GM18505 (cell line): ENCODE results near the gene MSANTD1.

ENCODE experiments used
- ATAC-seq: cut with Tn5 transposase; IDR thresholded peaks from one replicate; pipeline ENCODE4 v1.9.1; 2021; ENCODE audit not compliant: unreplicated experiment
- POLR2A ChIP-seq: IDR thresholded peaks from 4 replicates; pipeline ENCODE4 v1.6.1; 2011; ENCODE audit warnings: borderline replicate concordance; ENCODE audit not compliant: insufficient read depth, insufficient read length; ENCODE audit errors: extremely low read depth

Gene MSANTD1

DNA sequence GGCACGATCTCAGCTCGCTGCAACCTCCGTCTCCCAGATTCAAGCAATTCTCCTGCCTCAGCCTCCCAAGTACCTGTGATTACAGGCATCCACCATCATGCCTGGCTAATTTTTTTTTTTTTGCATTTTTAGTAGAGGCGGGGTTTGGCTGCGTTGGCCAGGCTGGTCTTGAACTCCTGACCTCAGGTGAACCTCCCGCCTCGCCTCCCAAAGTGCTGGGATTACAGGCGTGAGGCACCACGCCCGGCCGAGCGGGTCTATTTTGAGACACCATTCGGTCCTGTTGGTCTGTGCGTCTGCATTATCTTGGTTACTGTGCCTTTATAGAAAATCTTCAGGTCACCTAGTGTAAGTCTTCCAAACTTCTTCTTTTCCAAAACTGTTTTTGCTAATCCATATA lies 22.2 kb downstream of the MSANTD1 start:
- ATAC-seq, result no peak
- no peak for TF ChIP-seq POLR2A

DNA sequence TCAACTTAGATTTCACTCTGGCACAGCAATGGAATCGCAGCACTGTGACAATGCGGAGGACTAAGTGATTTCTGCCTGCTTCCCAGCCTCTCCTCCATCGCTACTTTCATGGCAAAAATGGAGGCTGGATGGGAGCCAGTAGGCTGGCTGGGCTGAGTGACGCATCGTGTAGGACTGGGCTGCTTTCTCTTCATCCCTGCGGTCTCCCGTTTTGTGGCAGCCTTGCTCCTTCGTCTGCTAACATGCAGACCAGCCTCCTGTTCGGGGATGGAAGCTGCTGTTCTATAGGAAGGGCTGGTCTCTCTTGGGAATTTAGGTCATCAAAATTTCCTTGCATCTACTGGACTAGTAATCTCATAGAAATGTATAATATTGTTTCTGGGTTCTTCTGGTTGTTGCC lies 28.0 kb downstream of the MSANTD1 start:
- no peak for ATAC-seq
- TF ChIP-seq POLR2A, result no peak

DNA sequence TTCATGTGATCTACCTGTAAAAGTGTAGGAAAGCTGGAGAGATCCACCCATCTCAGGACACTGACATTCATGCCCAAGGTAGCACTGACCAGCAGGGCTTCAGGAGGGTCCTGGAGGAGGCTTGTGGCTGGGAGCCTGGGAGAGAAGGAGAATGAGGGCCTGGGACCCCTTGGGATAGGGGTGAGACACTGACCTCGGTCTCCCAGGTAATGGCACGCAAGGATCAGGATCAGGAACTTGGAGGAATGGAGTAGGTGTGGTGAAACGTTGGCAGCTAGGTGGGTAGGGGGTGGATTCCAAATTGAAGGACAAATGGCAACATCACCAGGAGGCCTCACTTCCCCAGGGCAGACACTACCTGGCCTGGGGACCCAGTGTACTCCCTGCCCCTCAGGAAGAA lies 31.5 kb downstream of the MSANTD1 start:
- no peak for ATAC-seq
- TF ChIP-seq POLR2A, result no peak

DNA sequence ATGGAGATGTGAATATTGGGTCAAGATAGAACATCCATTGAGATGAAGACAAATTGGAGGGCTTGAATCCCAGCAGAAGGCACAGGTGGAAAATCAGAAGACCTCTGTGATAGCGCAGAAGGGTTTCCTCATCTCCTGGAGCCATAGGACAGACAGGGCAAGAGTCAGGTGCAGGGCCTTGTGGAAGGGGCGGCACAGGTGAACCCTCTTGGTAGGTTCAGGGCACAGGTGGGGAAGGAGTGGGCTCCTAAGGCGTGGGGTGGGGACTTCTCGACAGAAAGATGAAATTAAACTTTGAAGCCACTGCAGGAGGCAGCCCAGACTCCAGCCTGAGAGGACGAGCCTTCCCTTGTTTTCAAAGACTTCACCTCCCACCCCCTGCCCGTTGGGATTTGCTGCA lies 34.5 kb downstream of the MSANTD1 start:
- TF ChIP-seq POLR2A, result no peak
- no peak for ATAC-seq

DNA sequence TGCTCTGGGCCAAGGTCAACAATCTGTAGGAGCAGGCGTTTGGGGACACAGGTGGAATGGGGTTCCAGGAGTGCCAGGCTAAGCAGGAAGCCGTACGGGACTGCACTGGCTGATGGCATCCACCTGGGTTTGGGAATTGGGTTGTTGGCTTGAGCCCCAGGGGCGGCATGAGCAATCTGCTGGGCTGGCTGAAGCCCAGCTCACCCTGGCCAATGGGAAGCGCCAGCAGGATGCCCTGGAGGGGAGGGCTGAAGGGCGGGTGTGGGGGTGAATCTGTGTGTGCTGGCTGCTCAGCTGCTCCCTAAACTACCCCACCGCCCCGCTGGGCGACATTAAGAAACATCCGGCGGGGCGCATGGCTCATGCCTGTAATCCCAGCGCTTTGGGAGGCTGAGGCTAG lies 35.0 kb downstream of the MSANTD1 start:
- TF ChIP-seq POLR2A, result no peak
- no peak for ATAC-seq

DNA sequence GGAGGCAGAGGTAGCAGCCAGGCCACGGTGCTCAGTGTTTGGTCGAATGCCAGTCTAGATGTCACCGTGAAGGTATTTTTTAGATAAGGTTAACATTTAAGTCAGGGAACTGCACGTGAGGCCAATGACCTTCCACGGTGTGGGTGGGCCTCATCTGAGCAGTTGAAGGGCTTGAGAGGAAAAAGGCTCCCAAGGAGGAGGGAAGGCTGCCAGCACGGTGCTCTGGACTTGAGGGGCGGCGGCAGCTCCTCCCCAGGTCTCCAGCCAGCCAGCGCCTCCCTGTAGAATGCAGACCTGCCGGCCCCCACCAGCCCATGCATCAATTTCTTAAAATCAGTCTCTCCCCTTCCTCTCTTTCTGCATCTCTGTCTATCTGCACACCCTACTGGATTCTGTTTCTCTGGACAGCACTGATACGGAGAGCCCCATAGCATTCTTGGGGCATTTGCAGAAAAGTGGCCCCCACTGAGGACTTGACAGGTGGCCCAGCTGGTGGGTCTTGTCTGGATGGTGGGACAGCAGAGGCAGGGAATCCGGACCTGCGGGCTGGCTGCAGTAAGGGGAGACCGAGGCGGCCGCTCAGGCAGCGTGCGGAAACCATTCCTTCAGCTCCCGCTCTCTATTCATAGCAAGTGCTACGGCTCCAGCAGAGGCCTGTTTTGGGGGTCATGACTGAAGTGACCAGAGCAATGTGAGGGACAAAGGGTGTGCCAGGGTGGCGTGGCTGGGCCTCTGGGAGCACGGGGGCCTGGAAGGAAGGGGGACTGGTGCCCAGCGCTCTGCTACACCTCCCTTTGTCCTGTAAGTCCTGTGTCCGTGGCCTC lies 36.0 kb downstream of the MSANTD1 start:
- ATAC-seq, result no peak
- no peak for TF ChIP-seq POLR2A

DNA sequence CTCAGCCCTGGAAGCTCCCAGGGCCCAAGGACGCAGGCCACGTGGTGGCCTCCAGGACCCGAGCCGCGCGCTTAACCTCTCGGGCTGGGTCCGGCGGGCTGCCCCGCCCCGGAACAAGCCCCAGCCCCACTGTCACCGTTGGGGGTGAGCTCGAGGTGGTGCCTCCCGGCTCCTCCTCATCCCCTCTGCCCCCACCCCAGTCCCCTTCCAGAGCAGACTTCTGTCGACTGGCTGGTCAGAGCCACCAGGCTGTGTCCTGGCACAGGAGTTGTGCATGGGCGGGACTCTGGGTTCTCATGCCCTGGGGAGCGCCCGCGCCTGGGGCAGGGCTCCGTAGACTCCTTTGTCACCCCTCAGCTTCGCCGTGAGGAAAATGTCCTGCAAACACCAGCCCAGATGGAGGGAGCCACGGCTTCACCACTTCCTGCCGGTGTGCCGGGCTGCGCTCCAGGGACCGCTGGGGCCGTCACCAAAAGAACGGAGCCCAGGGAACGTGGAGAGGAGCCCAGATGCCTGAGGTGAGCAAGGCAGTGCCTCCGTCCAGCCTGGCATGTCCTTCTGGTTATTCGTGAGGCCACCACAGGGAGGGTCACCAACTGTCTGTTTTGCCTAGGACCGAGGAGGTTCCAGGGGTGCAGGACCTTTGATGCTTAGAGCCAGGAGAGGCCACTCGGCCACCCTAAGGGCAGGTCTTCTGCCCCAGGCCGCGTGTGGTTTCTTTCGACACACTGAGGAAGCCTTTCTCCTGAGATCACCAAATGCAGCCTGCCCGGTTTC lies 36.8 kb downstream of the MSANTD1 start:
- TF ChIP-seq POLR2A, result no peak
- ATAC-seq, result peak; percentile 81

DNA sequence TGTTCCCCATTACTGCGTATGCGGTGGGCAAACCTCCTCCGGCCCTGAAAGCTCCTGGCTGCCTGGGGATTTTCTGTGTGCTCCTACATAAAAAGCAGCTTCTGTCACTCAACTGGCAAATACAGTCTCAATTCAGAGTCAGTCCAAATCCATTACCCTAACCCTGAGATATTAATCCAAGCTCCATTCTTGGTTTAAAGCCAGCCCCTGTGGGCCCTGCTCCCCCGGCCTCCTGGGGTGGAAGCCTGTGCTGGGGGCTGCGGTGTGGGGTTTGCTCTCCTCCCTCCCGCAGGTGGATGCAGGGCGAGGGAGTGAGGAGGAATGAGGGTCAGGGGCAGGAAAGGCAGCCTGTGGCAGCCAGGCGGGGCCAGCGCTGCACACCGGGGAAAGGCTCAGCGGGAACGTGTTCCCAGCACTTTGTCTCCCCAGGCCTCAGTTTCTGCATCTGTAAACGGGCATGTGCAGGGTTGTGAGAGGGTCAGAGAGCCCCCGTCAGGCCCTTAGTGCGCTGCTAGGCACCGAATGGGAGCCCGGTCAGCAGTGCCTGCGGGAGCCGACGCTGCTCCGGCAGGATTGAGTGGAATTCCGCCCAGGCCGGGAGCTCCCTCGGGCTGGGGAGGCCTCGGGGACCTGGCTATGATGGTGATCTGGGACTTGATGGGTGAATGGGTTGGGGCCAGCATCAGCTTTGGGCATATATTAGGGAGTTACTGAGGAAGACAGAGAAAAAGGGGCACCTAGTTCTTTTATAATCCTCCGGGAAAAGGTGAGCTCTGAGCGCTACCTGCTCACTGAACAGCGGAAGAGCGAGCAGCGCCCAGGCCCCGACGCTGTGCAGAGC lies 37.6 kb downstream of the MSANTD1 start:
- no peak for TF ChIP-seq POLR2A
- ATAC-seq, result peak; percentile 22

DNA sequence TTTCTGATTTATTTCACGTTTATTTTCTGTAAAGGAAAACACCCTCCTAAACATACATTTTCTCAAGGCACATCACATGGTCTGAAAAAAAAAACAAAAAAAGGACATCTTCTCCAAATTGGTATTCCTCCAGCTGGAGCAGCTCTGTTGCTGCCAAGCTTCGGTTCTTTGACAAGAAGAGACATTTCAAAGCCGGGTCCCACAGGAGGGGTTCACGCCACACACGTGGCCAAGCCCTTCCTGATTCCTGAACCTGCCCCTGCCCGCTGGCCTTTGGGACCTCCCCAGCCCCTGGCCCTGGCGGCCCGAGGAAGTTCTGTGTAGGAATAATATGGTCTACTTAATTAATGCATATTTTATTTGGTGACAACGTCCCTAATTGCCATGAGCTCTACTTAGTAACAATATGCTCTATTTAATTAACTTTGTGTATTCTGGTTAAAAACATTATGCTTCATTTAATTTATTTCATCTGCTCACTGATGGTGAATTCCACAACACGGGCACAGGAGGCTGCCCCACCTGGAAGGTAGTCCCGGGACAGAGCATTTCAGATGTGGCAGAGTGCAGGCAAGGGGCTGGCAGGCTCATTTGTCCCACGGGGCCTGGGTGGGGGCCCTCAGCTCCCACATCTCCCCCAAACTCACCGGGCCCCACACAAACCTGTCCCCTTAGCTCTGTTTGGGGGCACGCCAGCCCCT lies 38.5 kb downstream of the MSANTD1 start:
- no peak for TF ChIP-seq POLR2A

DNA sequence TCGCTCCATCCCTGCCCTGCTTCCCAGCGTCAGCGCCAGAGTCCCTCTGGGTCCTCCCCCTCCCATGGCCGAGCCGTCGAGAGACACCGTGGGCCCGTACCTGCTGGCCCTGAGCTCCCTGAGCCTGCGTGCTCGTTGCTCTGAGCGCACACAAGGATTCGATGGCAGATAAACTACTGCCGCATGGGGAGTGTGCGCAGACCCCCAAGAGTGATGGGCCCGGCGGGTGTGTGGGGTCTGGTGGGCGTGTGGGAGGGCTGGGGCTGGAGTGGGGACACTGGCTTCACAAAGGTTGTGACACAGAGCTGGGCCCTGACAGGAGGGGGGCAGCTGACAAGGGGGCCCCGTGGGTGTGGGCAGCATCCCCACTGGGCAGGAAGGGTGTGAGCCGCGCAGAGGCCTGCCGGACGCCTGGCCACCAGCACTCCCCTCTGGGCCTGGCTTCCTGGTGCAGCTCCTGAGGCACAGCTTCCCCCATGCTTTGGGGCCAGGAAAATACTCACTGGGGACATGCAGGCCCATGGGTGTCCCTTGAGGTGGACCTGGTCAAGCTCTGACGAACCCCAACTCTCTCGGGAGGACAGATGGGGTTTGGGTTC lies 39.1 kb downstream of the MSANTD1 start:
- TF ChIP-seq POLR2A, result no peak
- ATAC-seq, result no peak

More for the DNA sequence above, 38.5 kb downstream of the MSANTD1 start:
- no peak for ATAC-seq

DNA sequence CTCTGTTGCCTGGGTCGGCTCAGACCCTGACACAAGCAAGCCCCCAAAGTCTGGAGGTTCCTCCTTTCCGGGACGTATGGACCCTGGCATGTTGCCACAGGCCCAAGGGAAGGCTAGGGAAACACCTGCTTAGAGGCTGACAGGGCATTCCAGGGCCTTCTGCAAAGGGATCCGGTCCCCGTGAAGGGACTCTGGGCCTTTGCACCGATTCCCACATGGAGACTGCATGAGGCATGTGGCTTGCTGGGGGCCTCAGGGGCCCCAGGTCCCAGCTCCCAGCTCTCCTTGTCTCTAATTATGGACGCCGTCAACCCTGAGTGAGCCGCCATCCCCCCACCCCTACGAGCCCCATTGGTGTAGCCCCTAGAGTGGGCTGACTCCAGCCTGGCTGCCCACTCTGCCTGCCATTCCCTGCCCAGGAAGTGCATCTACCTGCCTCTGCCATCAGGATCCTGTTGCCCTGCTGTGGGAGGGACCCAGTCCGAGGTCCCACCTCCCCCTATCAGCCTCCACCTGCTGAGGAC lies 39.7 kb downstream of the MSANTD1 start:
- no peak for TF ChIP-seq POLR2A
- ATAC-seq, result no peak

DNA sequence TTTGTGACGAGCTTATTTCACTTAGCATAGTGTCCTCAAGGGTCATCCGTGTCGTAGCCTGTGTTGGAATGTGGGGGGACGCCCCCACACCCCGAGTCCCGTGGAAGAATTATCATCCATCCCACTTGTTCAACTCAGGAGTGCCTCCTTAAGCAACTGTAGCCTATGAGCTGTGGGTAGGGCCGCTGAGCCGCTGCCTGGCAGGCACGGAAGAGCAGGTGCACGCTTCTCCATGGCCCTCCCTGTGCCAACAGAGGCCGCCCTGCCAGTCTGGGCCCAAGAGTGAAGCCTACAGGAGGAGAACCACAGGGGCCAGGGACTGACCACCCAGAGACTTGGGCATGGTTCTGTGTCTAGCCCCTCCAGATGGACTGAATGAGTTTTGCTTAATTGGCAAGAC lies 41.5 kb downstream of the MSANTD1 start:
- no peak for ATAC-seq
- TF ChIP-seq POLR2A, result no peak
